GM12878 (cell line): Measurements from ENCODE around the gene MARS1. TPM values are rescaled to one million over a fixed set of nuclear protein-coding genes. Genes with fewer than 3 reads are reported as not detected.

Source experiments
- ATAC-seq: fragments of 200-7000 bp; cut with Tn5 transposase; 3 replicates; pipeline ENCODE4 v1.9.1; 2020; ENCODE audit warnings: mild to moderate bottlenecking, moderate library complexity
- BruUV-seq: library from RNA; stranded (reverse); fragments of 400-500 nt; replicated peaks from 2 replicates; lab custom pipeline; 2021; lab: Mats Ljungman, UMichigan
- CTCF ChIA-PET: fragments of 300-600 bp; sonication (Branson Sonifier 250); formaldehyde crosslinking; extraction: SDS; loops from one replicate; lab custom pipeline; 2021; ENCODE audit warnings: inconsistent platforms; lab: Yijun Ruan, JAX
- POLR2A ChIA-PET: fragments of 350-600 bp; formaldehyde crosslinking; extraction: SDS; loops from one replicate; lab custom pipeline; 2021; ENCODE audit warnings: inconsistent platforms; lab: Charles Lee
- RAD21 ChIA-PET: fragments of 300-600 bp; sonication (Branson Sonifier 250); formaldehyde crosslinking; loops from one replicate; lab custom pipeline; 2023; ENCODE audit warnings: antibody characterized with exemption; ENCODE audit not compliant: unreplicated experiment; lab: Charles Lee
- SMC1A ChIA-PET: fragments of 300-600 bp; sonication (Branson Sonifier 250); formaldehyde crosslinking; loops from one replicate; lab custom pipeline; 2023; ENCODE audit not compliant: unreplicated experiment, uncharacterized antibody; lab: Charles Lee
- DNase-seq: peaks from one replicate; pipeline ENCODE4 v3.0.0-alpha.2; 2011; ENCODE audit warnings: low read depth, low spot score
- FAIRE-seq: peaks from 3 replicates; lab custom pipeline; 2011; peaks lifted over from hg19 to GRCh38; lab: Jason Lieb, UNC
- H2AFZ ChIP-seq: 2 replicates; pipeline ENCODE4 v1.6.0; 2011; ENCODE audit warnings: low read depth, low read length, control low read depth; ENCODE audit not compliant: control insufficient read depth
- H3K27ac ChIP-seq: 2 replicates; pipeline ENCODE4 v1.5.1; 2011; ENCODE audit warnings: control low read depth; ENCODE audit not compliant: control insufficient read depth, insufficient read depth
- H3K27me3 ChIP-seq, 2 experiments: replicated peaks in 1 of 2; 2 replicates each; pipeline versions ENCODE4 v1.6.0 to v1.6.1; 2011; ENCODE audit warnings: low read length in 1 of 2; ENCODE audit not compliant: control insufficient read depth in 2 of 2, insufficient read depth in 2 of 2
- H3K36me3 ChIP-seq, 2 experiments: 2 replicates each; pipeline ENCODE4 v1.5.1; 2011; ENCODE audit warnings: low read length in 1 of 2; ENCODE audit not compliant: control insufficient read depth in 2 of 2, insufficient read depth in 2 of 2
- H3K4me1 ChIP-seq: 2 replicates; pipeline ENCODE4 v1.6.1; 2011; ENCODE audit warnings: mild to moderate bottlenecking, low read length, moderate library complexity, mixed read lengths; ENCODE audit not compliant: control insufficient read depth, insufficient read depth
- H3K4me2 ChIP-seq: 2 replicates; pipeline ENCODE4 v1.6.0; 2011; ENCODE audit warnings: control low read depth; ENCODE audit not compliant: control insufficient read depth, insufficient read depth
- H3K4me3 ChIP-seq: fragments of 200-600 bp; sonication (generic); 2 replicates; pipeline ENCODE4 v1.5.1; 2016
- H3K79me2 ChIP-seq: 2 replicates; pipeline ENCODE4 v1.6.0; 2011; ENCODE audit warnings: low read length; ENCODE audit not compliant: control insufficient read depth, insufficient read depth
- H3K9ac ChIP-seq: 2 replicates; pipeline ENCODE4 v1.8.0; 2011; ENCODE audit warnings: low read length, control low read depth, mixed read lengths; ENCODE audit not compliant: control insufficient read depth, insufficient read depth
- H3K9me3 ChIP-seq: replicated peaks from 3 replicates; pipeline ENCODE4 v1.5.1; 2011; ENCODE audit warnings: mild to moderate bottlenecking, low read length; ENCODE audit not compliant: control insufficient read depth, insufficient read depth
- H4K20me1 ChIP-seq: 2 replicates; pipeline ENCODE4 v1.6.0; 2011; ENCODE audit not compliant: control insufficient read depth, insufficient read depth
- CBX3 ChIP-seq: fragments of 200-600 bp; sonication (generic); IDR thresholded peaks from 2 replicates; pipeline ENCODE4 v1.6.1; 2016; ENCODE audit warnings: low read depth, borderline replicate concordance
- IRF3 ChIP-seq: fragments of 450-650 bp; IDR thresholded peaks from 2 replicates; pipeline ENCODE4 v1.6.1; 2014; ENCODE audit warnings: mild to moderate bottlenecking
- MAX ChIP-seq: IDR thresholded peaks from 2 replicates; pipeline ENCODE4 v1.6.1; 2012; ENCODE audit warnings: low read depth, low read length, improper control_type of control experiment
- NBN ChIP-seq: fragments of 450-650 bp; IDR thresholded peaks from 2 replicates; pipeline ENCODE4 v1.6.1; 2016
- USF1 ChIP-seq: IDR thresholded peaks from 2 replicates; pipeline ENCODE4 v1.6.1; 2011; ENCODE audit warnings: borderline replicate concordance, low read depth, mild to moderate bottlenecking, moderate library complexity, mixed read lengths, low read length; ENCODE audit not compliant: insufficient read depth; ENCODE audit errors: extremely low read length
- YY1 ChIP-seq: IDR thresholded peaks from 2 replicates; pipeline ENCODE4 v1.6.1; 2011; ENCODE audit warnings: low read depth, mild to moderate bottlenecking, low read length
- WGBS: methylation state at CpG from one replicate; pipeline ENCODE4 v1.1.6; 2016; ENCODE audit warnings: low lambda C conversion rate; ENCODE audit not compliant: insufficient replicate concordance, insufficient coverage; ENCODE audit errors: missing lambda C conversion rate; 5-methylcytosine and 5-hydroxymethylcytosine counted together
- in situ Hi-C: fragments of 300-500 bp; cut with MboI; formaldehyde crosslinking; loops from 9 replicates; pipeline ENCODE4 v1.14.3; 2018; ENCODE audit warnings: mixed read lengths
- intact Hi-C: fragments of 100-400 bp; cut with micrococcal nuclease; formaldehyde crosslinking; loops from one replicate; pipeline ENCODE4 v1.14.2; 2022; ENCODE audit not compliant: unreplicated experiment
- polyA plus RNA-seq, 11 experiments: library from polyadenylated mRNA; depleted of rRNA in 4 of 11; unstranded in 6 of 11; stranded (reverse) in 5 of 11; fragments of >200 nt; fragmentation: Nextera tagmentation in 4 of 11; fragmentation: Illumina TruSeq in 1 of 11; extraction: Ambion mirVana in 4 of 11; extraction: Trizol in 1 of 11; gene quantifications; 1 replicate in 1 of 11; 2 replicates in 10 of 11; pipeline versions ENCODE4 v1.2.1 to v1.2.3, GENCODE V29; 2011 to 2016; ENCODE audit warnings: inconsistent platforms in 2 of 11, missing spikeins in 2 of 11, low read depth in 1 of 11
- total RNA-seq, 4 experiments: library from RNA; depleted of rRNA in 3 of 4; stranded (reverse); fragments of >200 nt in 3 of 4; fragmentation: Illumina TruSeq in 1 of 4; extraction: Trizol in 1 of 4; gene quantifications; 2 replicates each; pipeline versions ENCODE4 v1.2.1 to v1.2.3, GENCODE V29; 2013 to 2021

MARS1 gene
- total and polyA plus RNA-seq, 10 of the 15 experiments (the other 5 are each of a cell fraction or from before 2014, with no cell fraction given) = 72.3 to 270 (median 153) TPM

- peak overlapping the region; percentile 84 for H3K4me2 ChIP-seq
- peaks cover 19% of the 10 kb centered on the region for H3K79me2 ChIP-seq
- ChIA-PET SMC1A (no interaction called here), CTCF (no interaction called here)
- peak; percentile 1; the same call in 2 of the 3 replicates for ATAC-seq
- no peaks in the 10 kb centered on the region for H4K20me1 ChIP-seq
- no TSS peak for BruUV-seq
- 24% methylated on average over 10 of the region's 13 CpGs for WGBS
- H3K27ac ChIP-seq = no peak overlapping the region
- TF ChIP-seq CBX3 = no peak
- TF ChIP-seq NBN = no peak
- no peak for TF ChIP-seq YY1
- TF ChIP-seq IRF3 = no peak
- TF ChIP-seq MAX = no peak
- TF ChIP-seq USF1 = no peak
- TF ChIP-seq, all 136 proteins: peak for 0
- H3K9ac ChIP-seq = no peak overlapping the region
- FAIRE-seq = no peak
- H2AFZ ChIP-seq = peak overlapping the region; percentile 68
- no peaks in the 10 kb centered on the region for H3K9me3 ChIP-seq
- H3K4me3 ChIP-seq = peak overlapping the region; percentile 73
- RAD21 ChIA-PET = interaction anchor here (1.0 kb wide), 1 partner anchor 26 kb away, joined by 3 read pairs; no protein-coding TSS in a partner anchor
- H3K27me3 ChIP-seq = peaks cover 0 to 1% of the 10 kb centered on the region in 2 experiments; a peak in 2 of 4 replicates
- DNase-seq = no peak
- intact Hi-C loops = no loop called here
- no peaks in the 10 kb centered on the region for H3K36me3 ChIP-seq
- POLR2A ChIA-PET = no interaction called here
- in situ Hi-C loops = no loop called here
- peaks cover 9% of the 10 kb centered on the region; the same call in 1 of the 2 replicates for H3K4me1 ChIP-seq
Observed at GRCh38 chr12:57549203-57549908, 61.5 kb downstream of the MARS1 start.
